AG08395 (cell line): ENCODE data around the gene NHLH2.

ENCODE experiments used
- DNase-seq: peaks from one replicate; pipeline ENCODE4 v3.0.0; 2012; ENCODE audit warnings: mixed read lengths, low spot score

The NHLH2 gene

GRCh38 chr1:115838431-115839028 is 2.4 kb downstream of the NHLH2 start:
- DNase-seq = no peak

GRCh38 chr1:115837740-115838421 is 3.0 kb downstream of the NHLH2 start:
- DNase-seq = no peak

GRCh38 chr1:115837341-115837739 is 3.6 kb downstream of the NHLH2 start:
- DNase-seq = no peak

- no peak for DNase-seq
Observed at GRCh38 chr1:115833856-115834255, 7.1 kb downstream of the NHLH2 start.

GRCh38 chr1:115832651-115833050 is 8.3 kb downstream of the NHLH2 start:
- no peak for DNase-seq

GRCh38 chr1:115830963-115831362 is 10.0 kb downstream of the NHLH2 start:
- no peak for DNase-seq

- DNase-seq = no peak
Observed at GRCh38 chr1:115829947-115830346, 11.0 kb downstream of the NHLH2 start.

- peak; percentile 98 for DNase-seq
Observed at GRCh38 chr1:115829023-115829674, 11.8 kb downstream of the NHLH2 start.

- no peak for DNase-seq
Observed at GRCh38 chr1:115828101-115829022, 12.6 kb downstream of the NHLH2 start.

GRCh38 chr1:115827452-115828044 is 13.4 kb downstream of the NHLH2 start:
- DNase-seq = no peak

GRCh38 chr1:115826628-115827027 is 14.3 kb downstream of the NHLH2 start:
- no peak for DNase-seq

GRCh38 chr1:115822117-115822516 is 18.8 kb downstream of the NHLH2 start:
- no peak for DNase-seq

- DNase-seq = no peak
Observed at GRCh38 chr1:115815694-115816093, 25.2 kb downstream of the NHLH2 start.

- DNase-seq = no peak
Observed at GRCh38 chr1:115814685-115815398, 26.1 kb downstream of the NHLH2 start.

- DNase-seq = no peak
Observed at GRCh38 chr1:115813727-115814126, 27.2 kb downstream of the NHLH2 start.

GRCh38 chr1:115811140-115811828 is 29.6 kb downstream of the NHLH2 start:
- DNase-seq = no peak

GRCh38 chr1:115810609-115811008 is 30.3 kb downstream of the NHLH2 start:
- no peak for DNase-seq

- DNase-seq = no peak
Observed at GRCh38 chr1:115809847-115810246, 31.1 kb downstream of the NHLH2 start.

GRCh38 chr1:115809076-115809475 is 31.9 kb downstream of the NHLH2 start:
- no peak for DNase-seq

- peak; percentile 77 for DNase-seq
Observed at GRCh38 chr1:115807723-115808122, 33.2 kb downstream of the NHLH2 start.

- DNase-seq = no peak
Observed at GRCh38 chr1:115805597-115805996, 35.3 kb downstream of the NHLH2 start.
